Activated CD8-positive, alpha-beta memory T cell treated with anti-CD3 and anti-CD28 coated beads for 1 hour (primary cell): ENCODE data around the gene ZDHHC19.
"Not testable (repeated sequence)": the region's sequence is repeated elsewhere in the genome, so short reads cannot be mapped to it uniquely, and the experiment has no call there.

ENCODE experiments used
- DNase-seq, 2 donors: peaks; one replicate each; pipeline ENCODE4 v3.0.0-alpha.2; 2020; ENCODE audit warnings: low read depth in 1 of 2; ENCODE audit errors: extremely low read depth in 1 of 2

Gene ZDHHC19, protein sequence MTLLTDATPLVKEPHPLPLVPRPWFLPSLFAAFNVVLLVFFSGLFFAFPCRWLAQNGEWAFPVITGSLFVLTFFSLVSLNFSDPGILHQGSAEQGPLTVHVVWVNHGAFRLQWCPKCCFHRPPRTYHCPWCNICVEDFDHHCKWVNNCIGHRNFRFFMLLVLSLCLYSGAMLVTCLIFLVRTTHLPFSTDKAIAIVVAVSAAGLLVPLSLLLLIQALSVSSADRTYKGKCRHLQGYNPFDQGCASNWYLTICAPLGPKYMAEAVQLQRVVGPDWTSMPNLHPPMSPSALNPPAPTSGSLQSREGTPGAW

DNA sequence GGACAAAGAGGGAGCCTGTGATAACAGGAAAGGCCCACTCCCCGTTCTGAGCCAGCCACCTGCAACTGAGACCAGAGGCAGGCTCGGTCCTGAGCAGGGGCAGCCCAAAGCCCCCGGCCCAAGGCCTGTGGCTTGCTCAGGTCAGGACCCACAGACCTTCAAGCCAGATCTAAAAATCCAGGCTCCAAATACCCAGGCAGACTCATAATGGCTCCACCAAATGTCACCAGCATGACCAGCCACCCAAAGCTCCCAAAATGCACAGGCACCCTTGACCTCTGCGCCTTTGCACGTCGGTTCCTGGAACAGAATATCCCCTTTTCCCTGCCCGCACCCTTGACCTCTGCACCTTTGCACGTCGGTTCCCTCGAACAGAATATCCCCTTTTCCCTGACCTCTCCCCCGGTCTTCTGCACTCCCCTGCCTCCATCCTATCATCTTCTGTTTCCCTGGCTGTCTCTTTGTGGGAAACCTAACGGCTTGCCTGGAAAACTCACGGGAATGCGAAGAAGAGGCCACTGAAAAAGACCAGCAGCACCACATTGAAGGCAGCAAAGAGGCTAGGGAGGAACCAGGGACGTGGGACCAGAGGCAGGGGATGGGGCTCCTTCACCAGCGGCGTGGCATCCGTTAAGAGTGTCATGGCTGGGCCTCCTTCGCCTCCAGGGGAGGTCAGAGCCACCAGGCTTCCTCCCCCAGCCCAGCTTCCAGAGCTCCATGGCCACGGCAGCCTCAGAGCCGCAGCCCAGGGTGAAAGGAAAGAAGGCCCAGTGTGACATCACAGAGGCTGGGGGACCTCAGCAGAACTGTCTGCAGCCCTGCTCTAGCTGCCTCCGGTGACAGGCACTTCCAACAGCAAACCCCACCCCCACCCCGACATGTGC is at the start of gene ZDHHC19:
Gene ZDHHC19 (minus strand): TSS at position 728 of the 884 bp plus-strand sequence. CDS start 85 bp downstream, at position 643.
- no peak for DNase-seq

DNA sequence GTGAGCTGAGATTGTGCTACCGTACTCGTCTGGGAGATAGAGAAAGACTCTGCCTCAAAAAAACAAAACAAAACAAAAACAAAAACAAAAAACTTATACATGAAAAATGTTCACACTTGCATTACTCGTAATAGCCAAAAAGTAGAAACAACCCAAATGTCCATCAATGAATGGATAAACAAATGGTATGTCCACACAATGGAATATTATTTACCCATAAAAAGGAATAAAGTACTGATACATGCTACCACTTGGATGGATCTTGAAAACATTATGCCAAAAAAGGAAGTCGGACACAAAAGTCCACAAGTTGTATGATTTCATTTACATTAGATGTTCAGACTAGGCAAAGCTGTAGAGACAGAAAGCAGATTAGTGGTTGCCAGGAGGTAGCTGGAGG is 49.6 kb upstream of the ZDHHC19 start:
- no peak for DNase-seq

DNA sequence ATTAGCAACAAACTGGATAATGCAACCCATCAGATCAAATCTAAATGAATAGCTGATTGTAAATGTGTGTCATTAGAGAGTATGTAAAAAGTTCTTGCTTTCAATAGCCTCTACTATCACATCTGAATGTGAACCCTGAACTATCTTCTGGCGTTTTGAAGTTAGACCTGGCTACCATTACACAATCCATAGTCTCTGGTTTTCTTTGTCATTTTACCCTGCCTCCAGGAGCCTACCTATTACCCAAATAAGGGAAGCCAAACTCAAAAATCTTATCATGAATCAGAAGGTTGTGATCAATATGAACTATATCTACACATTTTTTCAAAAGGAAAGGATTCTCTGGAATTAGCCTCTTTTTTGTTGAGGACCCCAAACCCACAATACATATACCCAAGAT is 44.6 kb upstream of the ZDHHC19 start:
- DNase-seq = no peak

DNA sequence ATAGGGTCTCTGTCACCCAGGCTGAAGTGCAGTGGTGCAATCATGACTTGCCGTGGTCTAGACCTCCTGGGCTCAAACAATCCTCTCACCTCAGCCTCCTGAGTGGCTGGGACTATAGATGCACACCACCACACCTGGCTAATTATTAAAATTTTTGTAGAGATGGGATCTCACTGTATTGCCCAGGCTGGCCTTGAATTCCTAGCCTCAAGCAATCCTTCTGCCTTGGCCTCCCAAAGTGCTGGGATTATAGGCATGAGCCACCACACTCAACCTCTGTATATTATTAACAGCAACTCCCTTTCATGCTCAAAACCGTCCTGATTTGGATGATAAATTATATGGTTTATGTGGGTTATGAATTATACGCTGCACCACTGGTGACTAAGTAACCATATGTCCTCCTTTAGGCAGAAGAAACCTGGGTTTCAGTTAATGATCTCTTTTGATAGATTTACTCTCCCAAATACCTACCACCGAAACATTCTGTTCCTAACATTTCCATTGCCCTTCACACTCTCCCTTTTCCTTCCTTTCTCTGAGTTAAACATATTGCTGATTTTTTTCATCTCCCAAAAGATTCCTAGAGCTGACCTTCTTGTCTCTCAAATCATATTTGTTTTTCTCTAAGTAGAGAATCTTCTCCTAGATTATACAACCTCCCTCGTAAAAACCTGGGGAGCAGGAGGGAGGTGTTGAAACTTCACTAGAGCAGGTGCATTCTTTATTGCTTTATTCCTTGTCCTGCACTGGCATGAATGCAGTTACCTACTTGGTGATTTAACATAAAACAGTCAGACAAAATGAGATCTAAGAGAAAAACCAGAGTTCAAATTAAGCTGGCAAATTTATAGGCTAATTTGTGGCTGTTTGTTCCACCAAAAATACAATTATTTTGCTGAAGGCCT is 43.4 kb upstream of the ZDHHC19 start:
- no peak for DNase-seq

DNA sequence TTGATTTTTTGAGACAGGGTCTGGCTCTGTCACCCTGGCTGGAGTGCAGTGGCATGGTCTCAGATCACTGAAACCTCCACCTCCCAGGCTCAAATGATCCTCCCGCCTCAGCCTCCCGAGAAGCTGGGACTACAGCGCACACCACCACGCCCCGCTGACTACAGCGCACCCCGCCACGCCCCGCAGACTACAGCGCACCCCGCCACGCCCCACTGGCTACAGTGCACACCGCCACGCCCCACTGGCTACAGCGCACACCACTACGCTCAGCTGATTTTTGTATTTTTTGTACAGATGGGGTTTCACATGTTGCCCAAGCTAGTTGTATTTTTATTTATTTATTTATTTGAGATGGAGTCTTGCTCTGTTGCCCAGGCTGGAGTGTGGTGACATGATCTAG is 40.7 kb upstream of the ZDHHC19 start:
- no peak for DNase-seq

DNA sequence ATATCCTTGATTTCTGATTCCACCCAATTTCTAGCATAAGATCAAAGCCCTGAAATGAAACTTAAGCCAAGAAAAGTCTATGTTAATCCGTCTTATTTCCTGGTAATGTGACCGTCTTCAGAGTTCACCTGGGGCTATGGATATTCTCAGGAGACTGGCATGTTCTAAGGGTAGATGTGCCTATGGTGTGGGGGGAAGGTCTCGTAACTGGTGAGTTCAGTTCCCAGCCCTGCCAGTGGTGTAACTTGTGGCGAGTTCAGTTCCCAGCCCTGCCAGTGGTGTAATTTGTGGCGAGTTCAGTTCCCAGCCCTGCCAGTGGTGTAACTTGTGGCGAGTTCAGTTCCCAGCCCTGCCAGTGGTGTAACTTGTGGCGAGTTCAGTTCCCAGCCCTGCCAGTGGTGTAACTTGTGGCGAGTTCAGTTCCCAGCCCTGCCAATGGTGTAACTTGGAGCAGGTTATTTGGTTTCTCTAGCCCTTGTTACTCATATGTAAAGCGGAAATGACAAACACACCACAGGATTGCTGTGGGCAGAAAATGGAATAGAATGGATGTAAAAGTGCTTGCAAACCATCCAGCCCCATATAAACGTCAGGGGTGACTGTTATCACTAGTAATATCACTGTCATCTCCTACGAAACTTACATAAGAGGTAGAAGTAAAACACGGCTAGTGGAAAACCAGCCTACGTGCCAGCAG is 35.6 kb upstream of the ZDHHC19 start:
- DNase-seq = no peak

DNA sequence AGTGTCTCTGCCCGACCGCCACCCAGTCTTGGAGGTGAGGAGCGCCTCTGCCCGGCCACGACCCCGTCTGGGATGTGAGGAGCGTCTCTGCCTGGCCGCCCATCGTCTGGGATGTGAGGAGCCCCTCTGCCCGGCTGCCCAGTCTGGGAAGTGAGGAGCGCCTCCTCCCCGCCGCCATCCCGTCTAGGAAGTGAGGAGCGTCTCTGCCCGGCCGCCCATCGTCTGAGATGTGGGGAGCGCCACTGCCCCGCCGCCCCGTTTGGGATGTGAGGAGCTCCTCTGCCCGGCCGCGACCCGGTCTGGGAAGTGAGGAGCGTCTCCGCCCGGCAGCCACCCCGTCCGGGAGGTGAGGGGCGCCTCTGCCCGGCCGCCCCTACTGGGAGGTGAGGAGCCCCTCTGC is 33.0 kb upstream of the ZDHHC19 start:
- not testable (repeated sequence) for DNase-seq

DNA sequence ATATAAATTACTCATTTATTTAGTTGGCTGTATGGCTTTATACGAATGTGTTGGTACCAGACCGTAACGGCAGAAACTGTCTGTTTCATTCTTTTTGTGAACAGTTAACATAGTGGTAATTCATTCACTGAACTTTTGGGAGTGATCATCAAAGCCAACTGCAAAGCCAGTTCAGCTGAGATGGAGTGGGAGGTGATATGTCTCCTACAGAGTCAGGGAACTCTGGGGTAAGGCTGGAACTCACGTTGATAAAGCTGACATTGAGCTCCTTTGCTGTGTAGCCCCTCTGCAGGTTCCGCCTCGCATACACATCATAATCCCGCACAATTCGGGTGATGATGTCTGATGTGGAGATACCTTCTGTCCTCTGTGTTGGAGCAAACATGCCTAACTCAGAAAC is 30.5 kb upstream of the ZDHHC19 start:
- no peak for DNase-seq

DNA sequence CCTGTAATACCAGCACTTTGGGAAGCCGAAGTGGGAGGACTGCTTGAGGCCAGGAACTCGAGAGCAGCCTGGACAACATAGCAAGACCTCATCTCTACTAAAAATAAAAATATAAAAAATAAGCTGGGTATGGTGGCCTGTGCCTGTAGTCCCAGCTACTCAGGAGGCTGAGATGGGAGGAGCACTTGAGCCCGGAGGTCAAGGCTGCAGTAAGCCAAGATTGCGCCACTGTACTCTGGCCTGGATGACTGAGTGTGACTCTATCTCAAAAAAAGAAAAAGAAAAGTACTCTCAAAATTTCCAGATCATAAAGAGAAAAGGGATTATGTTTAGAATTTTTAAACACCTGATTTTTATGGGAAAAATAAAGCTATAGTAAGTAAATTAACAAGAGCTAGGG is 29.2 kb upstream of the ZDHHC19 start:
- DNase-seq = no peak

DNA sequence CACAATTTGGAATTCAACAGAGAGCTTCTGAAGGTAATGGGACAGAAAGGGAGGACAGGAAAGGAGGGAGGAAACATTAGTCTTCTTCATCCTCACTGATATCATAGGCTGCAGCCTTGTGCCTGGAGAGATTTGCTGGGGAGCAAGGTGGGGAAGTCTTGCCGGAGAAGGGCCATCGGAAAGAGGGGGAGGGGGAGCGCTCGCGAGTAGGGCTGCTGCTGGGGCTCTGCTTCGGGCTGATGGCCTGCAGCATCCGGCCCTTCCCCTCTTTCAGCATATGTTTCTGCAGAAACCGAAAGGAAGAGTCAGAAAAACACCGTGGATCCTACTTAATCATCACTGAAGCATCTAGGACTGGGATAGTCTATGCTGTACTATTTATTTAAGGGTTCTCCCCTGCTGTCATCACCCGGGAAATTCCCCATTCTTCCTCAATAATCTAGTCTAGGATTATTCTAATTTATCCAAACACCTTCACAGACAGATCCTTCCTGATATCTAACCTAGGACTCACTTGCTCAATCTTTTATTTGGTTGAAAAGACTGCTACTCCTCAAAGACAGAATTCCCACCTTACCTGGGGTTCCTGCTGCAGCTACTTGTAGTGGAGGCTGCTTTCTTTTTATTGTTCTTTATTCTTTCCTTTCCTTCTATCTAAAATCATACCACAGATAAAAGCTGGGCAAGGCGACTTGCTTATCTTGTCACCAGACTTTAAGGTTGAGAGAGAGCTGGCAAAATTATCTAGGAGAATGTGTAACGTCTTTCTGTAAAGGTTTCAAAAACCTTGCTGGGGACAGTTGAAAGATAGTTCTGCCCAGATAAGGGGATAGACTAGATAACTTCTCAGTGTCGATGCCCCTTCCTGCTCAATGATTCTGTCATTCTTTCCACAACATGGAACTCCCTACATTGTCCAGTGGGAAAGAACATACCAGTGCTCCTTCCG is 27.7 kb upstream of the ZDHHC19 start:
- no peak for DNase-seq

DNA sequence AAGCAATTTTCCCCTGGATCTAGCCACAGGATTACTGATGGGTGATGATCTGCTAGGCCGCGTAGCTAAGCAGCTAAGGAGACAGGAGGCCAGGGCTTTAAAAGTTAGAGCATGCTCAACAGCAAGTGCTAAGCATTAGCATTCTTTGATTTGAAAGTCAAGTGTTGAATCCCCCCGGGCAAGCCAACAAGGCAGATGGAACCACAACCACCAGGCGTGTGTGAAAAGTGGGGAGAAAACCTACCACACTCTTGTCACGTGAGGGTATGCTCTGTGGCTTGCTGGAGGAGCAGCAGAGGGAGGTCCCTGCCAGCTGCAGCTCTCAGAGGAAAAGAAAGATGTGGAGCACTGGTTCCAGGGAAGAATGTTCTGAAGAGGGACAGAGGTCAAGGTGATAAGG is 26.0 kb upstream of the ZDHHC19 start:
- no peak for DNase-seq

DNA sequence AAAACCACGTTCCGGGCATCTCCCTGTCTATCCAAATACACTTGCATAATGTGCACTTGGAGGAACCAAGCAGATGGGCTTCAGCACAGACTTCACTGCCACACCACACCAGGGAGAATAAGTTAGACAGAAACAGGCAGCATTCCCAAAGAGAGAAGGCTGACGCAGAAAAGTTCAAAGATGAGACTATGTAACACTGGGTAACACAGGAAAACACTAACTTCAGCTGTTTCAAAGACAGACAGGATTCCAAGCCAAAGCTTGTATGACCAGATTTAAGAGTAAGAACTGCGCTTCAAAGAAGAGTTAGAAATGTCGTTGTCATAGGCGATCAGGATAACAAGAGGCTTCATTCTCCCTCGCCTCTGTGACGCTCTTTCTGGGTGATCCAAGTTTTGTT is 25.0 kb upstream of the ZDHHC19 start:
- DNase-seq = no peak

DNA sequence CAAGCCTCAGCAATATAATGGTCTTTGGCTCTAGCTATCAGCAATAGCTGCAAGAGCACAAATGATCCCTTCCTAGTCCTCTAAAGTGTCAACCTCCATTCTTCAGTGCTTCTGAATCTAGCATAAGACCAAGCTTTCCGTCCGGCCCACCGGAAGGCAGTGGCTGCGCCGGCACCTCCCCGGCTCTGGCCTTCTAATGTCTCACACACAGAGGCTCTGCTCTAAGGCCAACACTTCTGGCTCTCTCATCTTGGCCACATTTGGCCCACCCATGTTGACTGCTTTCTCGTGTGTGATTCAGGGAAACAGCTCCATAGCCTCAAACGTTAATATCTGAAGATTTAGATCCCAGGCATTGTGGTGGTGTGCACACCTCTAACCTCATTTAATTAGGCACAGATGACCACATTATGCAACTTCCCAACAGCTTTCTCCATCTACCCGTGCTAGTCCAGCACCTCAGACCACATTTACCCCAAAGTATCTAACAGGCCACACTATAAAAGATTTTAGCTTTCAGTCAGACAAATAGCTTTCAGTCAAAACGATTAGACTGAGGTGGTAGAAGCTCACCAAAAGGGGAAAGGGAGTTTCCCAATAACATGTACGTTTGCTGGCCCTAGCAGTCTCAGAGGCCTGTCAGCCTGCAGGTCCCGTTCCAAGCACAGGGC is 24.4 kb upstream of the ZDHHC19 start:
- DNase-seq = no peak

DNA sequence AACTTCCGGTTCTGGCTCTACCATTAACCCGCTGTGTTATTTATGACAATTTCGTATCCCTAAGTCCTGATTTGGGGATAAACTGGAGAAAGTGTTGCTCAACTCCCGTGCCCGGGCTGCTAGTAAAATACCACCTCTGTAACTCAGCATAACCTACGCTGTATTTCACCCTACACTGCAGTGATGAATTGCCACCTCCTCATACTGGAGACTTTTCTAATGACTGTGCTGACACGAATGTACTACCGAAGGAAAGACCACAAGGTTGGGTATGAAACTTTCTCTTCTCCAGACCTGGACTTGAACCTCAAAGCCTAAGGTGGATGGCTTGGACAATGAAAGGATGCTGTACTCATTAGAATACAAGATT is 21.7 kb upstream of the ZDHHC19 start:
- DNase-seq = no peak

DNA sequence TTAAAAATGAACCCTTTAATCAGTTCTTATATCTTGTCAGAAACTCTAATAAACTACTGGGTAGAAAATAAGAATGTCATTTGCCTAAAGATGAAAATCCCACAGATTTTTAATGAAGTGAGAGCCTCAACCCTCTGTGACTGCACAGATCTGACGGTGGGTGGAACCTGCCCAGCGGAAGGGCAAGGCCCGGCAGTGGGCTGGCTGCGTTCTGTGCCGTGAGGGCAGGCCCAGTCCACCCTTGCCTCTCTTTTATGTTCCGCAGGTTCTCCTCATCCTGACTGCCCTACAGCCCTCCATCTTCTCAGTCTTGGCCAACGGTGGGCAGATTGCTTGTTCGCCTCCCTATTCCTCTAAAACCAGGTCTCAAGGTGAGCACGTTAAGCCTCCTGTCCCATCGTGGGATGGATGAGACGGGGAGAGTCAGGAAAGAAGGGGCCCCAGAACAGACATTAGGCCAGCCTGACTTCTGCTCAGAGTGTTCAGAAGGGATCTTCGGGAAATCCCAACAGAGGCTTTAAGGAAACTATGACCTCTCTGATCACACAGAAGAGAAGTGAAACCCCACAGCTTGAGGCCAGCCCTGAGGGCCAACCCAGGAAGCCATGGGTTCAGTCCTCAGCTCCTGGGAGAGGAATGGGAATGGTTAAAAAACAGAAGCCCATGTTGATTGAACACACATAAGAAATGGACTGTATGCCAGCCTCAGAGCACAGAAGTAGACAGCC is 21.1 kb upstream of the ZDHHC19 start:
- DNase-seq = no peak

DNA sequence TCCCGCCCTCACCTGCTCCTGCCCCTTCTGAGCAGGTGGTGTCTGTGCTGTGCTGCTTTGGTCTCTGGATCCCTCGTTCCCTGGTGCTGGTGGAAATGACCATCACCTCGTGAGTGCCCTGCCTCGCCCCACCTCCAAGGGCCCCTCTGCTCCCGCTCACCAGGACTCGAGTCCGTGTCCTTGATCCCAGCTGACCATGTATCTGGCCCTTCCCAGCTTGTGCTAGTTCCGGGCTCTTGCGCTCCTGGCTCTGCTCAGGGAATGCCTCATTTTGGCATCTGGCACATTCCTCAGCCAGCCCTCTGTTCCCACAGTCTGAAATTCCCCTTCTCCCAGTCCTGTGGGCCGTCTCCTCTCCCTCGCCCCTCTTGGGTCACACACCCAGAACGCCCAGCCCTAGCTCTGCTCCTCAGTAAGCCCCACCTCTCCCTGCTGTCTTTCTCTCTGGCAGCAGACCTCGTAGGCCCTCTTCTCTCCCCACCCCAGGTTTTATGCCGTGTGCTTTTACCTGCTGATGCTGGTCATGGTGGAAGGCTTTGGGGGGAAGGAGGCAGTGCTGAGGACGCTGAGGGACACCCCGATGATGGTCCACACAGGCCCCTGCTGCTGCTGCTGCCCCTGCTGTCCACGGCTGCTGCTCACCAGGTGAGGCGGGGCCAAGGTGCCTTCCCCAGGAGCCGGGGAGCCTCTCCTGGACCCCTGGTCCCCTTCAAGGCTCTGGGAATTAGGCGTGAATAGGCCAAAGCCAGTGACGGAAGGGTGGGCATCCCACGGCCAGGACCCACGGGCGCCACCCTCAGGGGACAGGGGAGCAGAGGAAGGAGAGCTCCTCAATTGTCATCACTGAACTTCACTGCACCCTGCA is 16.7 kb upstream of the ZDHHC19 start:
- no peak for DNase-seq

DNA sequence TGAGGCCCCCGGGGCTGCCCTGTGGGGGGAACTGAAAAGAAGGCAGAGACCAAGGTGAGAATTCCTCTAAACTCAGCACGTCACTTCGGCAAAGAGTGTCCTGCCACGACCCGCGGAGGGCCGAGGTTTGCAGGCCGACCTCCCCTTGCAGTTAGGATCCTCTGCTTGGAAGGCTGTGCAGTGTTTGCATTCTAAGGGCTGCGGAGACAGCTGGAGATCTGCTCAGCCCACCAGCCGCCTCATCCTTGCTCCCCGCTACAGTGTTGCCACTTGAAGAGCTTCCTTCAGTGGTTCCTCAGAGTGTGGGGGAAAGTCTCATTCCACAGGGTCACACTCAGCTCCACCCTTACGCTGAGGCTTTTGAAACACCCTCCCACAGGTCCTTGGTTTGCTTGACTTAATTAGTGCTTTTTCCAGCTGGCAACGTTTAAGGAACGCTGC is 15.9 kb upstream of the ZDHHC19 start:
- no peak for DNase-seq
